Karpas-422 (cell line): Measurements from ENCODE around the gene CIPC. TPM values are rescaled to one million over a fixed set of nuclear protein-coding genes. Genes with fewer than 3 reads are reported as not detected.

Experiments
- DNase-seq: peaks from one replicate; pipeline ENCODE4 v3.0.0-alpha.2; 2015
- H2AFZ ChIP-seq: fragments of 200-600 bp; sonication (generic); 2 replicates; pipeline ENCODE4 v1.6.1; 2014; ENCODE audit warnings: antibody characterized with exemption, low read length, mixed read lengths
- H3K27ac ChIP-seq: fragments of 200-600 bp; sonication (generic); 2 replicates; pipeline ENCODE4 v1.5.1; 2014; ENCODE audit warnings: mild to moderate bottlenecking, low read length, moderate library complexity
- H3K27me3 ChIP-seq: fragments of 200-600 bp; sonication (generic); 2 replicates; pipeline ENCODE4 v1.6.1; 2014; ENCODE audit warnings: low read length, mixed read lengths
- H3K36me3 ChIP-seq: fragments of 200-600 bp; sonication (generic); 2 replicates; pipeline ENCODE4 v1.6.1; 2014; ENCODE audit warnings: low read length, mixed read lengths; ENCODE audit not compliant: insufficient read depth
- H3K4me1 ChIP-seq: fragments of 200-600 bp; sonication (generic); 2 replicates; pipeline ENCODE4 v1.6.1; 2014; ENCODE audit warnings: mild to moderate bottlenecking, low read length, mixed read lengths
- H3K4me2 ChIP-seq: fragments of 200-600 bp; sonication (generic); 2 replicates; pipeline ENCODE4 v1.6.1; 2014; ENCODE audit warnings: low read length, low read depth, mild to moderate bottlenecking; ENCODE audit not compliant: poor library complexity, severe bottlenecking
- H3K4me3 ChIP-seq: fragments of 200-600 bp; sonication (generic); 2 replicates; pipeline ENCODE4 v1.5.1; 2014; ENCODE audit warnings: mild to moderate bottlenecking, antibody characterized with exemption, low read length, mixed read lengths
- H3K79me2 ChIP-seq: fragments of 200-600 bp; sonication (generic); 2 replicates; pipeline ENCODE4 v1.6.1; 2014; ENCODE audit warnings: mild to moderate bottlenecking, low read length, mixed read lengths
- H3K9ac ChIP-seq: fragments of 200-600 bp; sonication (generic); 2 replicates; pipeline ENCODE4 v1.6.0; 2014; ENCODE audit warnings: low read length
- H3K9me2 ChIP-seq: fragments of 200-600 bp; sonication (generic), shearing (Covaris generic); replicated peaks from 2 replicates; pipeline ENCODE4 v1.6.0; 2014; ENCODE audit warnings: mild to moderate bottlenecking, low read length, moderate library complexity; ENCODE audit not compliant: insufficient read depth
- H3K9me3 ChIP-seq: fragments of 300-700, 200-600 bp; sonication (generic); 2 replicates; pipeline ENCODE4 v1.6.1; 2014; ENCODE audit warnings: low read length, mixed read lengths
- H4K20me1 ChIP-seq: fragments of 200-600 bp; sonication (generic); 2 replicates; pipeline ENCODE4 v1.6.1; 2014; ENCODE audit warnings: mild to moderate bottlenecking, antibody characterized with exemption, low read length, low read depth; ENCODE audit not compliant: insufficient read depth
- total RNA-seq: library from RNA; depleted of rRNA; stranded (reverse); fragments of >200 nt; shearing (Covaris generic); gene quantifications from 2 replicates; pipeline ENCODE4 v1.2.3, GENCODE V29; 2014; ENCODE audit warnings: low replicate concordance

The CIPC gene
- total RNA-seq, 1 experiment from 2014 or later, result 47.0 TPM

GRCh38 chr14:77108753-77109152 lies 10.7 kb downstream of the CIPC start:
- peaks cover under 1% of the 10 kb centered on the region; the same call in 1 of the 2 replicates for H4K20me1 ChIP-seq
- no peaks in the 10 kb centered on the region for H3K9me2 ChIP-seq
- H3K36me3 ChIP-seq, result peaks cover 9% of the 10 kb centered on the region; the same call in 1 of the 2 replicates
- H2AFZ ChIP-seq, result no peak overlapping the region
- peaks cover 8% of the 10 kb centered on the region for H3K79me2 ChIP-seq
- no peak overlapping the region for H3K27ac ChIP-seq
- DNase-seq, result no peak
- H3K9me3 ChIP-seq, result no peaks in the 10 kb centered on the region
- H3K9ac ChIP-seq, result no peak overlapping the region
- H3K27me3 ChIP-seq, result no peaks in the 10 kb centered on the region
- H3K4me3 ChIP-seq, result no peak overlapping the region
- no peaks in the 10 kb centered on the region for H3K4me1 ChIP-seq
- H3K4me2 ChIP-seq, result no peak overlapping the region

- Histone ChIP-seq H3K79me2 (0 out of 2 replicates have a peak, but pooled peaks cover under 1% of the 10 kb centered on the region), H3K9ac (no peak overlapping the region), H2AFZ (no peak overlapping the region), H3K4me2 (no peak overlapping the region), H3K4me1 (no peaks in the 10 kb centered on the region), H3K4me3 (no peak overlapping the region), H3K9me3 (no peaks in the 10 kb centered on the region), H4K20me1 (peaks cover 3% of the 10 kb centered on the region; the same call in 1 of the 2 replicates), H3K9me2 (no peaks in the 10 kb centered on the region), H3K27me3 (no peaks in the 10 kb centered on the region), H3K27ac (no peak overlapping the region), H3K36me3 (peaks cover 16% of the 10 kb centered on the region)
- no peak for DNase-seq
Observed at GRCh38 chr14:77109656-77110055, 11.6 kb downstream of the CIPC start.

GRCh38 chr14:77110286-77110685 lies 12.2 kb downstream of the CIPC start:
- H3K27ac ChIP-seq, result no peak overlapping the region
- H3K4me1 ChIP-seq, result no peaks in the 10 kb centered on the region
- no peak overlapping the region for H3K9ac ChIP-seq
- H3K9me2 ChIP-seq, result no peaks in the 10 kb centered on the region
- no peaks in the 10 kb centered on the region for H3K79me2 ChIP-seq
- no peaks in the 10 kb centered on the region for H3K27me3 ChIP-seq
- no peak overlapping the region for H2AFZ ChIP-seq
- H4K20me1 ChIP-seq, result 0 out of 2 replicates have a peak, but pooled peaks cover 3% of the 10 kb centered on the region
- no peak for DNase-seq
- H3K9me3 ChIP-seq, result no peaks in the 10 kb centered on the region
- H3K4me3 ChIP-seq, result no peak overlapping the region
- peaks cover 17% of the 10 kb centered on the region for H3K36me3 ChIP-seq
- H3K4me2 ChIP-seq, result no peak overlapping the region

GRCh38 chr14:77111021-77111420 lies 13.0 kb downstream of the CIPC start:
- Histone ChIP-seq H3K79me2 (no peaks in the 10 kb centered on the region), H3K27me3 (no peaks in the 10 kb centered on the region), H3K36me3 (peaks cover 17% of the 10 kb centered on the region)

GRCh38 chr14:77113644-77114043 lies 15.6 kb downstream of the CIPC start:
- no peaks in the 10 kb centered on the region for H3K9me3 ChIP-seq
- H3K9me2 ChIP-seq, result no peaks in the 10 kb centered on the region
- H3K4me1 ChIP-seq, result no peaks in the 10 kb centered on the region
- no peaks in the 10 kb centered on the region for H3K27me3 ChIP-seq
- peaks cover 21% of the 10 kb centered on the region for H3K36me3 ChIP-seq
- no peak overlapping the region for H3K4me3 ChIP-seq
- no peaks in the 10 kb centered on the region for H3K79me2 ChIP-seq
- H2AFZ ChIP-seq, result no peak overlapping the region
- H3K4me2 ChIP-seq, result no peak overlapping the region
- no peak overlapping the region for H3K9ac ChIP-seq
- 0 out of 2 replicates have a peak, but pooled peaks cover 3% of the 10 kb centered on the region for H4K20me1 ChIP-seq
- H3K27ac ChIP-seq, result no peak overlapping the region
- DNase-seq, result no peak

More at GRCh38 chr14:77111021-77111420, 13.0 kb downstream of the CIPC start:
- Histone ChIP-seq H3K4me1 (no peaks in the 10 kb centered on the region), H4K20me1 (0 out of 2 replicates have a peak, but pooled peaks cover 3% of the 10 kb centered on the region), H3K27ac (no peak overlapping the region), H3K9me3 (no peaks in the 10 kb centered on the region), H3K4me2 (no peak overlapping the region), H3K9me2 (no peaks in the 10 kb centered on the region), H2AFZ (no peak overlapping the region), H3K9ac (no peak overlapping the region), H3K4me3 (no peak overlapping the region)
- DNase-seq, result no peak

GRCh38 chr14:77114609-77115008 lies 16.6 kb downstream of the CIPC start:
- Histone ChIP-seq H3K4me2 (no peak overlapping the region), H3K9me3 (no peaks in the 10 kb centered on the region), H3K36me3 (peaks cover 21% of the 10 kb centered on the region), H3K27ac (no peak overlapping the region), H3K9ac (no peak overlapping the region), H3K4me1 (peaks cover 2% of the 10 kb centered on the region), H3K79me2 (no peaks in the 10 kb centered on the region), H3K9me2 (no peaks in the 10 kb centered on the region), H3K4me3 (no peak overlapping the region), H3K27me3 (no peaks in the 10 kb centered on the region), H2AFZ (no peak overlapping the region), H4K20me1 (peaks cover 3% of the 10 kb centered on the region; the same call in 1 of the 2 replicates)
- no peak for DNase-seq

- Histone ChIP-seq H3K9me2 (no peaks in the 10 kb centered on the region), H3K4me2 (no peak overlapping the region), H2AFZ (no peak overlapping the region), H3K9ac (no peak overlapping the region), H3K4me3 (no peak overlapping the region), H3K4me1 (peaks cover 19% of the 10 kb centered on the region), H4K20me1 (peaks cover 15% of the 10 kb centered on the region; the same call in 1 of the 2 replicates), H3K79me2 (no peaks in the 10 kb centered on the region), H3K27me3 (no peaks in the 10 kb centered on the region), H3K36me3 (peaks cover 21% of the 10 kb centered on the region), H3K9me3 (no peaks in the 10 kb centered on the region), H3K27ac (no peak overlapping the region)
- no peak for DNase-seq
Observed at GRCh38 chr14:77116172-77116817, 18.2 kb downstream of the CIPC start.

- DNase-seq, result no peak
- Histone ChIP-seq H3K27ac (no peak overlapping the region), H3K36me3 (0 out of 2 replicates have a peak, but pooled peaks cover 6% of the 10 kb centered on the region), H3K79me2 (no peaks in the 10 kb centered on the region), H3K9ac (no peak overlapping the region), H3K27me3 (no peaks in the 10 kb centered on the region; the same call in 1 of the 2 replicates), H3K4me2 (peak overlapping the region; percentile 1), H3K9me2 (no peaks in the 10 kb centered on the region), H2AFZ (no peak overlapping the region), H4K20me1 (peaks cover 44% of the 10 kb centered on the region), H3K9me3 (no peaks in the 10 kb centered on the region), H3K4me1 (peaks cover 46% of the 10 kb centered on the region), H3K4me3 (no peak overlapping the region)
Observed at GRCh38 chr14:77119851-77120250, 21.8 kb downstream of the CIPC start.
